GM19395 (cell line): ENCODE measurements around the gene MTCL1.

Experiments used
- ATAC-seq: cut with Tn5 transposase; IDR thresholded peaks from one replicate; pipeline ENCODE4 v1.9.1; 2021; ENCODE audit warnings: mild to moderate bottlenecking, moderate library complexity; ENCODE audit not compliant: unreplicated experiment

Gene MTCL1

GRCh38 chr18:8854962-8855361 lies 149.6 kb downstream of the MTCL1 start:
- ATAC-seq: no peak

- ATAC-seq: no peak
These were observed 150.9 kb downstream of the MTCL1 start for GRCh38 chr18:8856212-8856611.

GRCh38 chr18:8856769-8857393 lies 151.5 kb downstream of the MTCL1 start:
- ATAC-seq: no peak

- no peak for ATAC-seq
These were observed 152.4 kb downstream of the MTCL1 start for GRCh38 chr18:8857806-8858205.

GRCh38 chr18:8858888-8859511 lies 153.6 kb downstream of the MTCL1 start:
- ATAC-seq: no peak

- no peak for ATAC-seq
These were observed 155.7 kb downstream of the MTCL1 start for GRCh38 chr18:8860845-8861642.

- no peak for ATAC-seq
These were observed 158.1 kb downstream of the MTCL1 start for GRCh38 chr18:8863427-8863826.

- no peak for ATAC-seq
These were observed 160.6 kb downstream of the MTCL1 start for GRCh38 chr18:8865934-8866333.

GRCh38 chr18:8866679-8867078 lies 161.3 kb downstream of the MTCL1 start:
- ATAC-seq: no peak

- ATAC-seq: no peak
These were observed 162.9 kb downstream of the MTCL1 start for GRCh38 chr18:8868276-8868675.

GRCh38 chr18:8868779-8869415 lies 163.5 kb downstream of the MTCL1 start:
- no peak for ATAC-seq

- ATAC-seq: no peak
These were observed 164.3 kb downstream of the MTCL1 start for GRCh38 chr18:8869696-8870095.

GRCh38 chr18:8870528-8870927 lies 165.2 kb downstream of the MTCL1 start:
- no peak for ATAC-seq

GRCh38 chr18:8871489-8871888 lies 166.1 kb downstream of the MTCL1 start:
- ATAC-seq: no peak

GRCh38 chr18:8874872-8875271 lies 169.5 kb downstream of the MTCL1 start:
- no peak for ATAC-seq

GRCh38 chr18:8876887-8877286 lies 171.5 kb downstream of the MTCL1 start:
- no peak for ATAC-seq

- no peak for ATAC-seq
These were observed 175.7 kb downstream of the MTCL1 start for GRCh38 chr18:8881103-8881502.
